Left lung (tissue), 10 donors: ENCODE data around the gene STAB1. TPM values are rescaled to one million over a fixed set of nuclear protein-coding genes. Genes with fewer than 3 reads are reported as not detected.
A peak's percentile ranks its signal among the peaks of the same experiment; 100 is the strongest.

ENCODE experiments used
- ATAC-seq: fragments of 200-7000 bp; cut with Tn5 transposase; one replicate; pipeline ENCODE4 v1.9.1; 2020; ENCODE audit warnings: moderate library complexity
- DNase-seq, 4 donors: peaks; one replicate each; pipeline ENCODE4 v3.0.0-alpha.2; 2013 to 2020
- H3K27ac ChIP-seq, 2 donors: fragments of 200-600 bp; sonication (generic) in 1 of 2; one replicate each; pipeline versions ENCODE4 v1.5.0 to v1.8.0; 2020 to 2021
- H3K27me3 ChIP-seq, 2 donors: fragments of 200-600 bp; sonication (generic) in 1 of 2; one replicate each; pipeline versions ENCODE4 v1.5.0 to v1.8.0; 2020 to 2021
- H3K36me3 ChIP-seq, 2 donors: fragments of 200-600 bp; sonication (generic) in 1 of 2; one replicate each; pipeline versions ENCODE4 v1.5.0 to v1.8.0; 2020 to 2021
- H3K4me1 ChIP-seq, 2 donors: fragments of 200-600 bp; one replicate each; pipeline ENCODE4 v1.8.0; 2021
- H3K4me3 ChIP-seq, 2 donors: fragments of 200-600 bp; sonication (generic) in 1 of 2; one replicate each; pipeline versions ENCODE4 v1.5.0 to v1.8.0; 2020 to 2021; ENCODE audit warnings: mild to moderate bottlenecking in 1 of 2
- H3K9me3 ChIP-seq, 2 donors: fragments of 200-600 bp; sonication (generic) in 1 of 2; one replicate each; pipeline versions ENCODE4 v1.5.0 to v1.8.0; 2020 to 2021
- intact Hi-C, 2 donors: fragments of 100-400 bp; cut with DNase I; formaldehyde crosslinking; loops; one replicate each; pipeline versions ENCODE4 v1.11.2 to v1.14.2; 2022
- polyA plus RNA-seq, 6 donors: library from polyadenylated mRNA; unstranded; fragments of 120-200 nt; gene quantifications; one replicate each; pipeline ENCODE4 v1.2.1, GENCODE V29; 2013; ENCODE audit not compliant: insufficient read length in 6 of 6
- total RNA-seq, 2 donors: library from RNA; stranded (reverse); fragmentation: NEBNext Ultra II Directional; extraction: Animal tissue kit (Norgen Biotek cat#: 25700); gene quantifications; one replicate each; pipeline ENCODE4 v1.2.1, GENCODE V29; 2021
- TF ChIP-seq, protein P1 (sequence below), 2 donors: fragments of 200-600 bp; sonication (generic) in 1 of 2; IDR thresholded peaks; one replicate each; pipeline versions ENCODE4 v1.5.0 to v1.8.0; 2021; ENCODE audit warnings: antibody characterized with exemption in 2 of 2
- donor health status: DM: no; HTN: yes; CAD: no.
- donor health status: DM: no; HTN: no; CAD: no.

The STAB1 gene
- total and polyA plus RNA-seq, 8 donors, result 46.5 to 334 (median 51.4) TPM

GRCh38 chr3:52527039-52527731, 32.0 kb downstream of the STAB1 start:
- peak overlapping the region; percentile 54 to 81 for H3K27ac ChIP-seq

DNA sequence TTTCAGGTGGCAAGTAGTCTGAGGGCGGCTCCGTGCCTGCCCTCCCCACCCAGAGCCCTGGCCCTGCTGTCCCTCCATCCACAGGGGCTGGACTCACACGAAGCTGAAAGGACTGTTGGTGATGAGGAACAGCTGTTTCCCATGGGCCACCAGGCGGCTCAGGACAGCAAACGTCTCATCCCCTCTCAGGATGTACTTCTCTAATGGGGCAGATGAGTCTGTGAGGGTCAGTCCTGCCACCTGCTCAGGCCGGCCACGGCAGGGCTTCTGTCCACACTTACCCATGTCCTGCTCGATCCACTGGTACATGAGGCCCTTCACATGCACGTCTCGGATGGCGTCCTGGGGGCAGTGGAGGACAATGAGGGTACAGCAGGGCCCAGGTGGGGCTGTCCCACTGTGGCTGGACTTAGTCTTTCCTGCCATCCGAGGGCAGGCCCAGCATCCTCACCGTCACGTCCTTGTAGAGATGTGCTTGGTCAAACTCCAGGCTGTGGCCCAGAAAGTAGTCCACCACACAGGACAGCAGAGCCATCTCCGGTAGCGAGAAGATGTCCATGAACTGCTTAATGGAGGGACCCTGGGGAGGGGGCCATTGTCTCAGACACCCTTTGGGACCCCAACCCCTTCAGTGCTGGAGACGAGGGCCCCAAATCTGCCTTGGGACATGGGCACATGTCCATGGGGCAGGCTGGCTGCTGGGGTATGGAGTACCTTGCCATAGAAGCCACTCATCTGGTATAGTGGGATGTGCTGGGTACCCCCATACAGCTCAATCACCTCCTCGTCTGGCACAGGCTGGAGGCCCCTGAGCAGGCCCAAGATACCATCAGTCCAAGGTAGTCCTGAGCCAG, 32.8 kb downstream of the STAB1 start:
- Histone ChIP-seq H3K4me3 (no peak overlapping the region), H3K27ac (peak overlapping the region in 1 of 2 donors; percentile 81), H3K36me3 (peaks cover 0 to 46% of the 10 kb centered on the region in 2 donors), H3K9me3 (no peaks in the 10 kb centered on the region), H3K27me3 (peaks cover 0 to 11% of the 10 kb centered on the region in 2 donors), H3K4me1 (peaks cover 46 to 65% of the 10 kb centered on the region in 2 donors)
- intact Hi-C loops, result no loop called here
- TF ChIP-seq, protein P1, sequence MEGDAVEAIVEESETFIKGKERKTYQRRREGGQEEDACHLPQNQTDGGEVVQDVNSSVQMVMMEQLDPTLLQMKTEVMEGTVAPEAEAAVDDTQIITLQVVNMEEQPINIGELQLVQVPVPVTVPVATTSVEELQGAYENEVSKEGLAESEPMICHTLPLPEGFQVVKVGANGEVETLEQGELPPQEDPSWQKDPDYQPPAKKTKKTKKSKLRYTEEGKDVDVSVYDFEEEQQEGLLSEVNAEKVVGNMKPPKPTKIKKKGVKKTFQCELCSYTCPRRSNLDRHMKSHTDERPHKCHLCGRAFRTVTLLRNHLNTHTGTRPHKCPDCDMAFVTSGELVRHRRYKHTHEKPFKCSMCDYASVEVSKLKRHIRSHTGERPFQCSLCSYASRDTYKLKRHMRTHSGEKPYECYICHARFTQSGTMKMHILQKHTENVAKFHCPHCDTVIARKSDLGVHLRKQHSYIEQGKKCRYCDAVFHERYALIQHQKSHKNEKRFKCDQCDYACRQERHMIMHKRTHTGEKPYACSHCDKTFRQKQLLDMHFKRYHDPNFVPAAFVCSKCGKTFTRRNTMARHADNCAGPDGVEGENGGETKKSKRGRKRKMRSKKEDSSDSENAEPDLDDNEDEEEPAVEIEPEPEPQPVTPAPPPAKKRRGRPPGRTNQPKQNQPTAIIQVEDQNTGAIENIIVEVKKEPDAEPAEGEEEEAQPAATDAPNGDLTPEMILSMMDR (IDR thresholded peaks at IDR 0.05), result no peak
- no peak for ATAC-seq
- DNase-seq, result peak in 2 of 4 donors; percentile 28 to 67

More at GRCh38 chr3:52527039-52527731, 32.0 kb downstream of the STAB1 start:
- intact Hi-C loops, result no loop called here
- peaks cover 0 to 54% of the 10 kb centered on the region in 2 donors for H3K36me3 ChIP-seq
- H3K4me1 ChIP-seq, result peaks cover 40 to 57% of the 10 kb centered on the region in 2 donors
- DNase-seq (peak in 2 of 4 donors; percentile 63 to 64), ATAC-seq (peak; percentile 58)
- peaks cover 0 to 3% of the 10 kb centered on the region in 2 donors for H3K27me3 ChIP-seq
- TF ChIP-seq, protein P1 (IDR thresholded peaks at IDR 0.05), result no peak
- H3K4me3 ChIP-seq, result no peak overlapping the region
- no peaks in the 10 kb centered on the region for H3K9me3 ChIP-seq

DNA sequence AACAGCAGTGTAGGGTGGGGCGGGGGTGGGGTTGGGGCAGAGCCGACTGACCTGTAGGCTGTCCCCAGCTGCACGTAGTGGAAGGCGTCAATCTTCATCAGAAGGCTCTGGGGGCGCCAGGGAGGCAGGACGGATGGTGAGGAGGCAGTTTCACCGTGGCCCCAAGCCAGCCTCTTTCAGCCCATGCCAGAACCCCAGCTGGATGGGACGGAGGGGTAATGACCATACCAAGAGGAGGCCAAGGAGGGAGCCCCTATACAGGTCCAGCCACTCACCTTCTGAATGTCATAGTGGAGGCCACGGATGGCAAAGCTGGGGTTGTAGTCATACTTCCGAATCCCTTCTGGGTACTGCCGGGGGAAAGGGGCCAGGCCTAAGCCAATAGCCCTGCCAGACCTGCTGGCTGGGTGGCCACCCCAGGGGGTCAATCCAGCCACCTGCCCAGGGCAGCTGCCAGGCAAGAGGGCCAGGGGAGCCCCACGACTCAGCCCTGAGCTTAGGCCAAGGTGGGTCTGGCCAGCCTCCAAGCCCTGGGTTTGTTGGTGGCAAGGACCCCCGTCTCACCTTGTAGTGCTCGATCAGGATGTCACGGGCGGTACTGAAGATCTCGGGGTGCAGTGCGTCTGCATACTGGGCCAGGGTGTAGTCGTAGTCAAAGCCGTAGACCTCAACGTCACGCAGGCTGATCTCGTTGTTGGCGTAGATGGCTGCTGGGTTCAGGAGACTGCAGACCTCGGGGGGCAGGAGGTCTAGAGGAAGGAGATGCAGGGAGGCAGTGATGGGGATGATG, 33.6 kb downstream of the STAB1 start:
- DNase-seq, result peak in 2 of 4 donors; percentile 28 to 64
- peaks cover 0 to 38% of the 10 kb centered on the region in 2 donors for H3K36me3 ChIP-seq
- no peak overlapping the region for H3K4me3 ChIP-seq
- peaks cover 0 to 16% of the 10 kb centered on the region in 2 donors for H3K27me3 ChIP-seq
- H3K9me3 ChIP-seq, result no peaks in the 10 kb centered on the region
- TF ChIP-seq, protein P1 (IDR thresholded peaks at IDR 0.05), result no peak
- intact Hi-C loops, result no loop called here
- H3K27ac ChIP-seq, result no peak overlapping the region
- H3K4me1 ChIP-seq, result peaks cover 46 to 69% of the 10 kb centered on the region in 2 donors
- no peak for ATAC-seq

GRCh38 chr3:52529376-52530333, 34.5 kb downstream of the STAB1 start:
- peaks cover 48 to 73% of the 10 kb centered on the region in 2 donors for H3K4me1 ChIP-seq
- H3K27me3 ChIP-seq, result peaks cover 0 to 24% of the 10 kb centered on the region in 2 donors
- no peak overlapping the region for H3K4me3 ChIP-seq
- peaks cover 0 to 29% of the 10 kb centered on the region in 2 donors for H3K36me3 ChIP-seq
- intact Hi-C loops, result loop anchor here in 1 of 2 donors (10.0 kb wide), 1 partner anchor 65 kb away; no protein-coding TSS in a partner anchor
- H3K27ac ChIP-seq, result no peak overlapping the region
- ATAC-seq (no peak), DNase-seq (peak in 3 of 4 donors; percentile 29 to 67 (median 39))
- TF ChIP-seq, protein P1 (IDR thresholded peaks at IDR 0.05), result no peak
- no peaks in the 10 kb centered on the region for H3K9me3 ChIP-seq
